ENCODE results near the gene TMEM87B. TPM values are rescaled to one million over a fixed set of nuclear protein-coding genes. Genes with fewer than 3 reads are reported as not detected.

The TMEM87B gene
- total and polyA plus RNA-seq, 2 of the 4 experiments (the other 2 are of a cell fraction) = 6.3 to 12.5 TPM

DNA sequence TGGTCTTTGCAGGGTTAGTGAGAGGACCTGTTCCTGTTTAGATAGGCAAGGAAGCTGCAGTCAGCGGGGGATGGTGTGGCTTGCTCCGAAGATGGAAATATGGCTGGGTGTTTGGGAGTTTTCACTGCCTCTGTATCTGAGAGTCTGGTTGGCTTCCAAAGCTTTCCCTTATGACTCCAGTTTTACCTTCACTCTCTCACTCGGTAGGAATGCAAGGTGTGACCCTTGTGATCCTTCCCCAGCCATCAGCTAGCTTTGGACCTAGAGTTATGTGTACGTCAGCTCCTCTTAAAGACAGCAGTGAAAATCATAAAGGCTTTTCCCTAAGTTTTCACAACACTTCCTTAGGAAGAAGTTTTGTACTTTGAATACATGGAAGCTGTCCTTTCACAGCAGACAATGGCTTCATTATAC lies 35.5 kb upstream of the TMEM87B start:
- H3K27me3 ChIP-seq (ENCODE audit: control insufficient read depth, insufficient read depth, low read length) = peaks cover 6% of the 10 kb centered on the region

More for the DNA sequence above, 35.5 kb upstream of the TMEM87B start:
- BruUV-seq (replicated peaks) = no TSS peak
- Histone ChIP-seq H2AFZ (replicated peaks; ENCODE audit: low read length, poor library complexity) (no peak overlapping the region), H3K9me3 (ENCODE audit: control insufficient read depth, insufficient read depth, low read length) (no peaks in the 10 kb centered on the region), H2BK5ac (ENCODE audit: low read depth, low read length, poor library complexity, severe bottlenecking) (no peak overlapping the region), H3K14ac (replicated peaks; ENCODE audit: low read depth, low read length) (no peak overlapping the region), H3K9me1 (ENCODE audit: insufficient read depth, low read length) (no peaks in the 10 kb centered on the region), H3K4ac (ENCODE audit: low read depth, low read length) (no peak overlapping the region), H2BK120ac (ENCODE audit: low read depth, low read length) (no peak overlapping the region), H4K8ac (ENCODE audit: low read depth in 2 of 2, low read length in 2 of 2) (no peak overlapping the region), H2AK9ac (replicated peaks; ENCODE audit: low read depth, low read length, poor library complexity) (no peak overlapping the region), H3K9ac (ENCODE audit: low read depth, low read length) (no peak overlapping the region), H3K79me1 (ENCODE audit: low read depth in 1 of 2, low read length in 2 of 2) (no peaks in the 10 kb centered on the region), H3K4me1 (ENCODE audit: control insufficient read depth, insufficient read depth, low read length) (no peaks in the 10 kb centered on the region), H3K36me3 (ENCODE audit: control insufficient read depth, insufficient read depth, low read length) (no peaks in the 10 kb centered on the region), H3K23ac (ENCODE audit: low read depth, low read length) (no peak overlapping the region), H3K18ac (ENCODE audit: low read depth, low read length) (no peak overlapping the region), H4K91ac (ENCODE audit: insufficient read depth, low read depth, low read length) (no peak overlapping the region), H3K4me3 (ENCODE audit: insufficient read depth, low read depth, low read length) (no peak overlapping the region), H2BK20ac (ENCODE audit: low read depth, low read length) (no peak overlapping the region), H4K20me1 (ENCODE audit: insufficient read depth, low read length) (no peaks in the 10 kb centered on the region; the same call in 1 of the 2 replicates), H3K4me2 (ENCODE audit: low read depth, low read length) (no peak overlapping the region), H3K56ac (ENCODE audit: extremely low read depth, insufficient read depth, low read length) (no peak overlapping the region), H4K5ac (ENCODE audit: low read depth, low read length) (no peak overlapping the region), H3K27ac (ENCODE audit: insufficient read depth, low read length) (no peak overlapping the region), H2BK15ac (ENCODE audit: low read depth, low read length) (no peak overlapping the region), H2AK5ac (ENCODE audit: low read depth, low read length) (no peak overlapping the region)
- no peak for ATAC-seq (ENCODE audit: low read depth)
- ChIA-PET CTCF (no interaction called here), POLR2A (ENCODE audit: unreplicated experiment) (no interaction called here)
- no peak for TF ChIP-seq MAFK (IDR thresholded peaks at IDR 0.05; ENCODE audit: low read depth, low read length)
- TF ChIP-seq NFE2L2 (IDR thresholded peaks at IDR 0.05; ENCODE audit: low read depth, low read length) = no peak
- no peak for TF ChIP-seq MAZ (IDR thresholded peaks at IDR 0.05; ENCODE audit: borderline replicate concordance, low read depth, low read length)
- TF ChIP-seq CEBPB (IDR thresholded peaks at IDR 0.05; ENCODE audit: low read depth, low read length) = no peak
- TF ChIP-seq BHLHE40 (IDR thresholded peaks at IDR 0.05; ENCODE audit: low read depth, low read length) = no peak
- TF ChIP-seq, protein P1, sequence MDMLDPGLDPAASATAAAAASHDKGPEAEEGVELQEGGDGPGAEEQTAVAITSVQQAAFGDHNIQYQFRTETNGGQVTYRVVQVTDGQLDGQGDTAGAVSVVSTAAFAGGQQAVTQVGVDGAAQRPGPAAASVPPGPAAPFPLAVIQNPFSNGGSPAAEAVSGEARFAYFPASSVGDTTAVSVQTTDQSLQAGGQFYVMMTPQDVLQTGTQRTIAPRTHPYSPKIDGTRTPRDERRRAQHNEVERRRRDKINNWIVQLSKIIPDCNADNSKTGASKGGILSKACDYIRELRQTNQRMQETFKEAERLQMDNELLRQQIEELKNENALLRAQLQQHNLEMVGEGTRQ (IDR thresholded peaks at IDR 0.05; ENCODE audit: low read depth, low read length) = no peak
- no peak for TF ChIP-seq SMC3 (IDR thresholded peaks at IDR 0.05; ENCODE audit: low read depth, low read length)
- no peak for TF ChIP-seq POLR2A (IDR thresholded peaks at IDR 0.05; ENCODE audit: low read depth, low read length)
- TF ChIP-seq, protein P2, sequence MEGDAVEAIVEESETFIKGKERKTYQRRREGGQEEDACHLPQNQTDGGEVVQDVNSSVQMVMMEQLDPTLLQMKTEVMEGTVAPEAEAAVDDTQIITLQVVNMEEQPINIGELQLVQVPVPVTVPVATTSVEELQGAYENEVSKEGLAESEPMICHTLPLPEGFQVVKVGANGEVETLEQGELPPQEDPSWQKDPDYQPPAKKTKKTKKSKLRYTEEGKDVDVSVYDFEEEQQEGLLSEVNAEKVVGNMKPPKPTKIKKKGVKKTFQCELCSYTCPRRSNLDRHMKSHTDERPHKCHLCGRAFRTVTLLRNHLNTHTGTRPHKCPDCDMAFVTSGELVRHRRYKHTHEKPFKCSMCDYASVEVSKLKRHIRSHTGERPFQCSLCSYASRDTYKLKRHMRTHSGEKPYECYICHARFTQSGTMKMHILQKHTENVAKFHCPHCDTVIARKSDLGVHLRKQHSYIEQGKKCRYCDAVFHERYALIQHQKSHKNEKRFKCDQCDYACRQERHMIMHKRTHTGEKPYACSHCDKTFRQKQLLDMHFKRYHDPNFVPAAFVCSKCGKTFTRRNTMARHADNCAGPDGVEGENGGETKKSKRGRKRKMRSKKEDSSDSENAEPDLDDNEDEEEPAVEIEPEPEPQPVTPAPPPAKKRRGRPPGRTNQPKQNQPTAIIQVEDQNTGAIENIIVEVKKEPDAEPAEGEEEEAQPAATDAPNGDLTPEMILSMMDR (conservative IDR thresholded peaks at IDR 0.05; ENCODE audit: low read depth, low read length) = no peak
- TF ChIP-seq MXI1 (IDR thresholded peaks at IDR 0.05; ENCODE audit: borderline replicate concordance, low read depth, low read length) = no peak
- TF ChIP-seq CHD1 (IDR thresholded peaks at IDR 0.05; ENCODE audit: low read depth, low read length) = no peak
- TF ChIP-seq RCOR1 (IDR thresholded peaks at IDR 0.05; ENCODE audit: insufficient replicate concordance, low read length) = no peak
- no peak for TF ChIP-seq FOS (IDR thresholded peaks at IDR 0.05; ENCODE audit: low read depth, low read length)
- DNase-seq = no peak
- dilution Hi-C loops (cut with HindIII; ENCODE audit: low sequenced_read_pairs, unreplicated experiment) = no loop called here
- WGBS, 2 experiments (ENCODE audit: extremely low coverage in 2 of 2, insufficient read length in 1 of 2) = no CpG with 5 or more reads among the region's 4 CpGs
- in situ Hi-C loops (cut with MboI; ENCODE audit: low sequenced_read_pairs) = no loop called here
- intact Hi-C loops (cut with micrococcal nuclease) = no loop called here

All from IMR-90 (cell line).